HG02938 (cell line): Measurements from ENCODE around the gene GALNT13.

ENCODE experiments used
- ATAC-seq: cut with Tn5 transposase; IDR thresholded peaks from one replicate; pipeline ENCODE4 v1.9.1; 2021; ENCODE audit warnings: mild to moderate bottlenecking, moderate library complexity; ENCODE audit not compliant: unreplicated experiment

Gene GALNT13

DNA sequence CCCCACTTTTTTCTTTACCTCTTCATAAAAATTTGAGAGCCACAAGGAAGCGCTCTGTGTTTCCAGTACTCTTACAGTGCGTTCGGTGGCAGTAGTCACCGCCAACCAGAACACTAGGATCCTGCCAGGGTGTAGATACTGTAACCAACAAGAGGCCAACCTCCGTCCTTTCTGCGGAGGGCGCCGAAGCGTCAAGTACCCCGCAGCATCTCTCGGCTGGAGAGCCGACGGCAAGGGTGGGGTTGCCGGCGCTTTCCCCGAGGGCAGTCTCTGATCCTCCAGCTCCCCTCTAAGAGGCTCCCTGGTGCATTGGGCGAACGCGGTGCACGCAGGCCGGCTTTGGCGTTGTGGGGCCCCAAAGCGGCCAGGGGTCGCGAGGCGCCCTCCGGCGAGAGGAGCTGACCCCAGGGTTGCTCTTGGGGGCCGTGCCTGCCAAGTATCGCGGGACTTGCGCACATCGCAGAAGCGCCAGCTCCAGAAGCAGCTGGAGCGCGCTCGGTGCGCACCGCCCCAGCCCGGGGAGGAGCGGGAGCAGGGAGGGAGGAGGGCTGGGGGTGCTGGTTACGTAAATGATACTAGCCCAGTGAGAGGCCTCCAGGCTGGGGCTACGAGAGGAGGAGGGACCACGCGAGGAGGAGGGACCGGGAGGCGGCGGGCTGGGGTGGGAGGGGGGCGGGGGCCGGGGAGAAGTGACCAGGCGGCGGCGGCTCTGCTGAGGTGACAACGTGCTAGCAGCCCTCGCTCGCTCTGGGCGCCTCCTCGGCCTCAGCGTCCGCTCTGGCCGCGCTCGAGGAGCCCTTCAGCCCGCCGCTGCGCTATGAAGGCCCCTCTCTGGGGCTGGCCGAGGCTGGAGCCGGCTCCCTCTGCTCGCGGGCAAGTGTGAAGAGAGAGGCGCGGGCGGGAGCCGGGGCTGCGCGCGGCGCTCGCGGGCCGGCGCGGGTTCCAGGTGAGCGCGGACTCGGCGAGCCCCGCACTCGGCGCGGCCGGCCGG is at the start of gene GALNT13:
GALNT13 (plus strand) TSS at position 692 of the 991 bp plus-strand sequence.
- no peak for ATAC-seq

DNA sequence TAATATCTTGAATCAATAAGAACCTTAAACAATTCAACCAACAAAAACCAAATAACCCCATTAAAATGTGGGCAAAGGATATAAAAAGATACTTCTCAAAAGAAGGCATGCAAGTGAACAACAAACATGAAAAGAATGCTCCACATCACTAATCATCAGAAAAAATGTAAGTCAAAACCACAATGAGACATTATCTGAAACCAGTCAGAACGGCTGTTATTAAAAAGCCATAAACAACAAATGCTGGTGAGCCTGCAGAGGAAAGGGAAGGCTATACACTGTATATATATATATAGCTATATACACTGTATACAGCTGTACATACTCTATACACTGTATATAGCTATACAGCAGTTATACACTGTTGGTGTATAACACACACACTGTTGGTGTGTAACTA is 47.8 kb upstream of the GALNT13 start:
- ATAC-seq: no peak

DNA sequence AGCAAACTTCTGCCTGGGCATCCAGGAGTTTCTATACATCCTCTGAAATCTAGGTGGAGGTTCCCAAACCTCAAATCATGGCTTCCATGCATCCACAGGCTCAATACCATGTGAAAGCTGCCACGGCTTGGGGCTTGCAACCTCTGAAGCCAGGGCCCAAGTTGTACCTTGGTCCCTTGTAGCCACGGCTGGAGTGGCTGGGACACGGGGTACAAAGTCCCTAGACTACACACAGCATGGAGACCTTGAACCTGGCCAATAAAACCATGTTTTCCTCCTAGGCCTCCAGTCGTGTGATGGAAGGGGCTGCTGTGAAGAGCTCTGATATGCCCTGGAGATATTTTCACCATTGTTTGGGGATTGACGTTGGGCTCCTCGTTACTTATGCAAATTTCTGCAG is 43.4 kb upstream of the GALNT13 start:
- ATAC-seq: no peak

GRCh38 chr2:153834662-153835061 is 37.1 kb upstream of the GALNT13 start:
- no peak for ATAC-seq

GRCh38 chr2:153858250-153858649 is 13.5 kb upstream of the GALNT13 start:
- no peak for ATAC-seq

GRCh38 chr2:153864022-153864421 is 7.7 kb upstream of the GALNT13 start:
- no peak for ATAC-seq

DNA sequence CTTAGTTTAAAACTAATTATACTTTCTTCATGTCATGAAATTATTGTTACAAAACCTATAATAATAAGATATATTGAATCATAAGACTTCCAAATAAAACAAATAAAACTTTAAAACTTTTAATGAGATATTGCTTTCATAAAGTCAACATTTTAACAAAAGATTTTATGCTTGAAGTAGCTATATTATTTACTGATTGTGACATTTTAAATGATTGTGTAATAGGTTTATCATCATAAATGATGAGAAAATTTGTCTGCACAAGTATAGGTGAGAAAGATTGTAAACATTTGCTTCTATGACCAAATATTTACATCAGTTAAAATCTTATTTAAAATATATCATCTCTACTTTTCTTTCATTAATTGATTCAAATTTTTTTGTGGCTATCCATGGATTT is 5.1 kb upstream of the GALNT13 start:
- no peak for ATAC-seq

- ATAC-seq: no peak
These were observed 1.4 kb upstream of the GALNT13 start for GRCh38 chr2:153870308-153870707.

- ATAC-seq: no peak
These were observed 759 bp downstream of the GALNT13 start for GRCh38 chr2:153872311-153873051.

GRCh38 chr2:153873052-153874048 is 1.6 kb downstream of the GALNT13 start:
- ATAC-seq: no peak

GRCh38 chr2:153875801-153876466 is 4.2 kb downstream of the GALNT13 start:
- ATAC-seq: no peak

DNA sequence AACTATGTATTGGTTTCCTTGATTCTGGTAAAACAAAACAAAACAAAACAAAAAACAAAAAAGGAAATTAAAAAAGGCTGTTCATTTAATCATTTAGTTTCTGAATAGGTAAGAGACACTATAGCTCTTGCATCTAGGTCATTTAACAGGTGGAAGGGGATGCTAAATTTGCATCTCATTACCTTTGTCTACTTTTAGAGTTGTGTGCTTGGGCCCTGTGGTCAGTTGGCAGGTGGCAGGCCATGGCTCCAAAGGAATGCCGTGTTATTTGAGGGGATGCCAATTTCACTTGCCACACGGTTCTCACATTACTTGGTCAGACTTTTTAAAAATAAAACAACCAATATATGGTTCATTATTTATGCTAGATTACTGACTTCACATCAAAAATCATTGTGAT is 9.2 kb downstream of the GALNT13 start:
- no peak for ATAC-seq

- ATAC-seq: no peak
These were observed 15.1 kb downstream of the GALNT13 start for GRCh38 chr2:153886833-153887232.

DNA sequence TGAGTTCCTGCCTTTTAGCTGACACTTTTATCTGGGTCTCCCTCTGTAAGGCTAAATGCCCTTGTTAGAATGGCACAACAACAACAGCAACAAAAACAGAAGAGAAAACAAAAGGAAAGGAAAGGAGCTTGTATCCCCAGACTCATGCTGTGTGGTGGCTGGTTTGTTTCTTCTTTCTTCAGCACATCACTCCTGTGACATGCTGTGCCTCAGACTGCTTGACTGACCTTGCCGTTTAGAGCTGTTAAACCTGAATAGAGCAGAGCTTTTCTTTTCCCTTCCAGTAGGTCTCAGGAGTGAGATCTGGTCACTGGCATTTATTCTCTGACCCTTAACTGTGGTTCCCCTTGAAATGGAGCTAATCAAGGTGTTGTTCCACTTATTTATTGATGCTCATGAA is 18.9 kb downstream of the GALNT13 start:
- ATAC-seq: no peak

DNA sequence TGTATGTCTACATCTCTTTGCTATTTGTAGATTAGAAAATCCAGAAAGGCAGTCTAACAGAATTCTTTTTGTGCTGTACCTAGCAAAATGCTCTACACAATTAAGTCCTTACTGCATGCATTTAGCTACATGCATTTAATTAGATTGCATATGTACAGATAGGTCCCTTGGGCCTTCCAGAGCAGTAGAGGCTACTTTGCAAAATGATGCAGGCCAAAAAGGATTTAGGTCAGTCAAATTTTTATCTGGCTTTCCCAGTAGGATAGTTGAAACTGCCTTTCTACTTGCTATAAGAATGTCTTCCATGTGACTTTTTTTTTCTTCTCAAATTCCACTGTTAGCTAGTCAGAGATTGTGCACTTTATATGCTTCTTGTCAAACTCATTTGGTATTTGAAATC is 19.3 kb downstream of the GALNT13 start:
- no peak for ATAC-seq

- no peak for ATAC-seq
These were observed 41.2 kb downstream of the GALNT13 start for GRCh38 chr2:153912798-153913396.

DNA sequence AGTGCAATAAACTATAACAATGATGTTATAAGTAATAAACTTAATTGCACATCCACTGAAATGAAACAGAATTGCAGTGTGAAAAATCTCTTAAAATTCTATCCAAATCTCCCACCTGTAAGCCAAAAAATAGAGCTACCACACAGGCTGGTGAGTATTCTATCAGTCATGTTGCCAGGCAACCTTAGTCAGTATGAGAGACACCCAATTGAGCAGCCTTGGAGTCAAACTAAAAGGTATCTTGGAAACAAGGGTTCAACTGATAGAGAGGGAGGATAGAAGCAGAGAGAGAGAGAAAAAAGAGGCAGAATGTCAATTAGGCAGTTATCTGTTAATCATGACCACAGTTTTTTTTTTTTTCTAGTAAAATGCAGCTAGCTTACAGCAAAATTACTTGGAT is 45.8 kb downstream of the GALNT13 start:
- no peak for ATAC-seq

- ATAC-seq: no peak
These were observed 63.8 kb downstream of the GALNT13 start for GRCh38 chr2:153935511-153935910.

GRCh38 chr2:153939124-153939796 is 67.5 kb downstream of the GALNT13 start:
- ATAC-seq: no peak
